CD14-positive monocyte (primary cell): ENCODE results near the gene UBL4B. TPM values are rescaled to one million over a fixed set of nuclear protein-coding genes. Genes with fewer than 3 reads are reported as not detected.

Experiments
- DNase-seq, 3 donors: peaks; one replicate each; pipeline ENCODE4 v3.0.0-alpha.2; 2011 to 2022
- H2AFZ ChIP-seq: 2 replicates; pipeline ENCODE4 v1.6.0; 2012; ENCODE audit warnings: mild to moderate bottlenecking, low read depth, low read length, inconsistent platforms; ENCODE audit not compliant: insufficient read depth, poor library complexity, severe bottlenecking
- H3K27ac ChIP-seq, 2 donors: 1 replicate in 1 of 2; 2 replicates in 1 of 2; pipeline ENCODE4 v1.5.1; 2012 to 2013; ENCODE audit warnings: low read length in 2 of 2, control low read depth in 1 of 2, inconsistent platforms in 1 of 2, low read depth in 1 of 2, mild to moderate bottlenecking in 1 of 2
- H3K27me3 ChIP-seq, 2 donors: one replicate each; pipeline versions ENCODE4 v1.6.0 to v1.6.1; 2011 to 2013; ENCODE audit warnings: low read length in 2 of 2; ENCODE audit not compliant: control insufficient read depth in 2 of 2, insufficient read depth in 2 of 2
- H3K36me3 ChIP-seq, 2 donors: replicated peaks in 1 of 2; 1 replicate in 1 of 2; 2 replicates in 1 of 2; pipeline versions ENCODE4 v1.5.1 to v1.6.1; 2012 to 2013; ENCODE audit warnings: low read length in 2 of 2, control low read depth in 1 of 2, inconsistent platforms in 1 of 2, mild to moderate bottlenecking in 1 of 2; ENCODE audit not compliant: insufficient read depth in 2 of 2, control insufficient read depth in 1 of 2
- H3K4me1 ChIP-seq, 2 donors: 1 replicate in 1 of 2; 2 replicates in 1 of 2; pipeline versions ENCODE4 v1.5.1 to v1.6.1; 2012 to 2013; ENCODE audit warnings: low read length in 2 of 2, control low read depth in 1 of 2, inconsistent platforms in 1 of 2, mild to moderate bottlenecking in 1 of 2, moderate library complexity in 1 of 2; ENCODE audit not compliant: insufficient read depth in 2 of 2, control insufficient read depth in 1 of 2
- H3K4me2 ChIP-seq: replicated peaks from 2 replicates; pipeline ENCODE3; 2012; ENCODE audit warnings: low read length, moderate library complexity, mild to moderate bottlenecking; ENCODE audit not compliant: poor library complexity, severe bottlenecking; ENCODE audit errors: extremely low read depth
- H3K4me3 ChIP-seq, 3 experiments: fragments of 200-600 bp in 1 of 3; sonication (generic) in 1 of 3; replicated peaks in 1 of 3; 1 replicate in 2 of 3; 2 replicates in 1 of 3; pipeline ENCODE4 v1.5.1; 2011 to 2013; ENCODE audit warnings: low read length in 3 of 3, mild to moderate bottlenecking in 3 of 3, control low read depth in 2 of 3, low read depth in 2 of 3, inconsistent platforms in 1 of 3, moderate library complexity in 1 of 3
- H3K79me2 ChIP-seq: 2 replicates; pipeline ENCODE4 v1.6.0; 2012; ENCODE audit warnings: mild to moderate bottlenecking, control low read depth, inconsistent platforms, low read length, moderate library complexity; ENCODE audit not compliant: insufficient read depth
- H3K9ac ChIP-seq: 2 replicates; pipeline ENCODE4 v1.6.0; 2017; ENCODE audit warnings: low read length, mild to moderate bottlenecking; ENCODE audit not compliant: insufficient read depth, poor library complexity, severe bottlenecking
- H3K9me3 ChIP-seq, 2 donors: replicated peaks in 1 of 2; 1 replicate in 1 of 2; 2 replicates in 1 of 2; pipeline versions ENCODE4 v1.5.1 to v1.6.1; 2012 to 2013; ENCODE audit warnings: low read length in 2 of 2, control low read depth in 1 of 2; ENCODE audit not compliant: control insufficient read depth in 1 of 2, insufficient read depth in 1 of 2
- H4K20me1 ChIP-seq: 2 replicates; pipeline ENCODE4 v1.6.0; 2012; ENCODE audit warnings: mild to moderate bottlenecking, low read length, control low read depth, moderate library complexity; ENCODE audit not compliant: insufficient read depth
- H3K27ac Mint-ChIP-seq, 7 donors: one replicate each; pipeline ENCODE4 v1.8.0; 2020; ENCODE audit warnings: mild to moderate bottlenecking in 7 of 7, mixed read lengths in 7 of 7, moderate library complexity in 6 of 7, inconsistent platforms in 2 of 7
- H3K27me3 Mint-ChIP-seq, 3 donors: one replicate each; pipeline ENCODE4 v1.8.0; 2021 to 2022; ENCODE audit warnings: low read depth in 3 of 3, mild to moderate bottlenecking in 3 of 3, mixed read lengths in 3 of 3, moderate library complexity in 3 of 3, inconsistent platforms in 1 of 3
- H3K36me3 Mint-ChIP-seq, 2 donors: one replicate each; pipeline ENCODE4 v1.8.0; 2020; ENCODE audit warnings: mixed read lengths in 2 of 2, inconsistent platforms in 1 of 2, mild to moderate bottlenecking in 1 of 2
- H3K4me1 Mint-ChIP-seq: one replicate; pipeline ENCODE4 v1.8.0; 2020; ENCODE audit warnings: mild to moderate bottlenecking, mixed read lengths
- H3K4me3 Mint-ChIP-seq, 2 donors: one replicate each; pipeline ENCODE4 v1.8.0; 2020; ENCODE audit warnings: mild to moderate bottlenecking in 2 of 2, mixed read lengths in 2 of 2, moderate library complexity in 1 of 2
- H3K9me3 Mint-ChIP-seq, 7 donors: one replicate each; pipeline ENCODE4 v1.8.0; 2020 to 2022; ENCODE audit warnings: mixed read lengths in 7 of 7, mild to moderate bottlenecking in 6 of 7, moderate library complexity in 6 of 7, inconsistent platforms in 2 of 7
- CTCF ChIP-seq: fragments of 200-600 bp; IDR thresholded peaks from one replicate; pipeline ENCODE4 v1.8.0; 2022; ENCODE audit warnings: antibody characterized with exemption, mild to moderate bottlenecking
- WGBS: methylation state at CpG from one replicate; pipeline ENCODE4 v1.1.5; 2013; ENCODE audit warnings: missing lambda C conversion rate; ENCODE audit not compliant: insufficient coverage; 5-methylcytosine and 5-hydroxymethylcytosine counted together
- intact Hi-C, 2 donors: fragments of 100-400 bp; cut with micrococcal nuclease; formaldehyde crosslinking; loops; one replicate each; pipeline versions ENCODE4 v1.15.0 to v1.15.1; 2023
- polyA plus RNA-seq, 3 donors: library from polyadenylated mRNA; depleted of rRNA in 1 of 3; unstranded in 2 of 3; stranded (reverse) in 1 of 3; fragments of 300-500 nt in 2 of 3; fragments of >200 nt in 1 of 3; fragmentation: Illumina TruSeq in 2 of 3; gene quantifications; 1 replicate in 2 of 3; 2 replicates in 1 of 3; pipeline ENCODE4 v1.2.3, GENCODE V29; 2012 to 2021

UBL4B gene
- polyA plus RNA-seq, 3 donors = not detected

GRCh38 chr1:110153407-110153950, 41.2 kb downstream of the UBL4B start:
- Mint-ChIP-seq H3K9me3 (peaks cover 0 to 5% (median 0%) of the 10 kb centered on the region in 7 donors), H3K4me1 (no peaks in the 10 kb centered on the region), H3K4me3 (no peak overlapping the region), H3K27me3 (peaks cover 17 to 59% (median 36%) of the 10 kb centered on the region in 3 donors), H3K36me3 (no peaks in the 10 kb centered on the region), H3K27ac (no peak overlapping the region)
- Histone ChIP-seq H3K27me3 (peaks cover 25 to 56% of the 10 kb centered on the region in 2 donors), H3K9me3 (peaks cover 0 to 3% of the 10 kb centered on the region in 2 donors), H3K4me2 (no peak overlapping the region), H2AFZ (no peak overlapping the region), H3K27ac (no peak overlapping the region), H4K20me1 (no peaks in the 10 kb centered on the region), H3K9ac (no peak overlapping the region), H3K4me3 (no peak overlapping the region), H3K36me3 (no peaks in the 10 kb centered on the region), H3K79me2 (no peaks in the 10 kb centered on the region), H3K4me1 (no peaks in the 10 kb centered on the region)
- TF ChIP-seq CTCF = no peak
- no peak for DNase-seq
- intact Hi-C loops = no loop called here

- WGBS = 18% methylated on average over 5 of the region's 7 CpGs
- peaks cover 4 to 34% of the 10 kb centered on the region in 2 donors for H3K27me3 ChIP-seq
- intact Hi-C loops = no loop called here
Measured at GRCh38 chr1:110155878-110156522, 43.8 kb downstream of the UBL4B start.

More at GRCh38 chr1:110155878-110156522, 43.8 kb downstream of the UBL4B start:
- TF ChIP-seq CTCF = no peak
- Histone ChIP-seq H3K9me3 (peaks cover 0 to 3% of the 10 kb centered on the region in 2 donors), H3K9ac (no peak overlapping the region), H3K79me2 (no peaks in the 10 kb centered on the region), H3K4me2 (no peak overlapping the region), H4K20me1 (no peaks in the 10 kb centered on the region), H3K4me3 (no peak overlapping the region), H3K36me3 (no peaks in the 10 kb centered on the region), H3K27ac (no peak overlapping the region), H2AFZ (no peak overlapping the region), H3K4me1 (no peaks in the 10 kb centered on the region)
- H3K4me1 Mint-ChIP-seq = no peaks in the 10 kb centered on the region
- H3K4me3 Mint-ChIP-seq = no peak overlapping the region
- H3K36me3 Mint-ChIP-seq = no peaks in the 10 kb centered on the region
- no peak overlapping the region for H3K27ac Mint-ChIP-seq
- H3K9me3 Mint-ChIP-seq = peaks cover 0 to 2% (median 0%) of the 10 kb centered on the region in 7 donors
- no peak for DNase-seq
- peaks cover 17 to 42% (median 41%) of the 10 kb centered on the region in 3 donors for H3K27me3 Mint-ChIP-seq
